Endothelial cell of umbilical vein (primary cell): Measurements from ENCODE around the gene GLB1L2. TPM values are rescaled to one million over a fixed set of nuclear protein-coding genes. Genes with fewer than 3 reads are reported as not detected.

Source experiments
- BruUV-seq: library from RNA; stranded (reverse); fragments of 400-500 nt; replicated peaks from 2 replicates; lab custom pipeline; 2021; lab: Mats Ljungman, UMichigan
- CTCF ChIA-PET: fragments of 300-600, 350-600 bp; sonication (Branson Sonifier 250); formaldehyde crosslinking; loops from one replicate; lab custom pipeline; 2021; ENCODE audit warnings: antibody characterized with exemption, inconsistent platforms; lab: Charles Lee
- POLR2A ChIA-PET: fragments of 300-600, 350-600 bp; sonication (Branson Sonifier 250); formaldehyde crosslinking; loops from one replicate; lab custom pipeline; 2021; ENCODE audit warnings: antibody characterized with exemption, inconsistent platforms; lab: Charles Lee
- DNase-seq: peaks from one replicate; pipeline ENCODE4 v3.0.0-alpha.2; 2011; ENCODE audit warnings: low read depth, low spot score
- FAIRE-seq: peaks from 2 replicates; lab custom pipeline; 2011; peaks lifted over from hg19 to GRCh38; lab: Jason Lieb, UNC
- H2AFZ ChIP-seq: 2 replicates; pipeline ENCODE4 v1.6.0; 2012; ENCODE audit warnings: low read depth, low read length, control low read depth, inconsistent platforms
- H3K27ac ChIP-seq: 2 replicates; pipeline ENCODE4 v1.5.1; 2011; ENCODE audit warnings: low read depth, mild to moderate bottlenecking, control low read depth, low read length, moderate library complexity; ENCODE audit not compliant: insufficient read depth
- H3K27me3 ChIP-seq, 2 experiments: 2 replicates each; pipeline versions ENCODE4 v1.6.0 to v1.6.1; 2011; ENCODE audit warnings: low read length in 2 of 2, mixed read lengths in 1 of 2; ENCODE audit not compliant: control insufficient read depth in 2 of 2, insufficient read depth in 2 of 2
- H3K36me3 ChIP-seq, 2 experiments: 2 replicates in 1 of 2; 3 replicates in 1 of 2; pipeline ENCODE4 v1.5.1; 2011; ENCODE audit warnings: low read length in 2 of 2, mild to moderate bottlenecking in 1 of 2, moderate library complexity in 1 of 2; ENCODE audit not compliant: control insufficient read depth in 2 of 2, insufficient read depth in 2 of 2; ENCODE audit errors: extremely low read depth in 1 of 2
- H3K4me1 ChIP-seq: 3 replicates; pipeline ENCODE4 v1.5.1; 2011; ENCODE audit warnings: mild to moderate bottlenecking, low read length; ENCODE audit not compliant: control insufficient read depth, insufficient read depth; ENCODE audit errors: extremely low read depth
- H3K4me2 ChIP-seq: 2 replicates; pipeline ENCODE4 v1.6.1; 2011; ENCODE audit warnings: low read length, control low read depth, mixed read lengths; ENCODE audit not compliant: insufficient read depth
- H3K4me3 ChIP-seq, 3 experiments: fragments of 200-600 bp in 1 of 3; sonication (generic), shearing (Covaris generic) in 1 of 3; replicated peaks in 1 of 3; 2 replicates each; pipeline ENCODE4 v1.5.1; 2011 to 2016; ENCODE audit warnings: control low read depth in 3 of 3, low read length in 3 of 3, mild to moderate bottlenecking in 2 of 3, inconsistent platforms in 1 of 3, low read depth in 1 of 3, moderate library complexity in 1 of 3; ENCODE audit not compliant: insufficient read depth in 1 of 3
- H3K79me2 ChIP-seq: 2 replicates; pipeline ENCODE4 v1.6.0; 2012; ENCODE audit warnings: low read length, inconsistent platforms; ENCODE audit not compliant: control insufficient read depth, insufficient read depth
- H3K9ac ChIP-seq: replicated peaks from 2 replicates; pipeline ENCODE3; 2011; ENCODE audit warnings: low read length, control low read depth; ENCODE audit not compliant: insufficient read depth; ENCODE audit errors: extremely low read depth
- H3K9me1 ChIP-seq: replicated peaks from 3 replicates; pipeline ENCODE4 v1.6.0; 2011; ENCODE audit warnings: mild to moderate bottlenecking, low read length; ENCODE audit not compliant: control insufficient read depth, insufficient read depth; ENCODE audit errors: extremely low read depth
- H3K9me3 ChIP-seq: replicated peaks from 2 replicates; pipeline ENCODE4 v1.5.1; 2012; ENCODE audit warnings: low read length, inconsistent platforms; ENCODE audit not compliant: control insufficient read depth, insufficient read depth
- H4K20me1 ChIP-seq: replicated peaks from 2 replicates; pipeline ENCODE3; 2011; ENCODE audit warnings: mild to moderate bottlenecking, low read length; ENCODE audit not compliant: control insufficient read depth, insufficient read depth; ENCODE audit errors: extremely low read depth
- EZH2 ChIP-seq: IDR thresholded peaks from 2 replicates; pipeline ENCODE4 v1.6.1; 2012; ENCODE audit warnings: borderline replicate concordance, low read depth, mild to moderate bottlenecking, moderate library complexity, low read length, inconsistent platforms; ENCODE audit not compliant: severe bottlenecking
- GATA2 ChIP-seq: IDR thresholded peaks from 2 replicates; pipeline ENCODE4 v1.7.0; 2011; ENCODE audit warnings: low read depth, mild to moderate bottlenecking, moderate library complexity, mixed read lengths, low read length; ENCODE audit not compliant: insufficient read length, insufficient read depth
- JUN ChIP-seq: IDR thresholded peaks from 2 replicates; pipeline ENCODE4 v1.6.1; 2011; ENCODE audit warnings: borderline replicate concordance, low read depth; ENCODE audit not compliant: insufficient read length, insufficient read depth
- MYC ChIP-seq: IDR thresholded peaks from one replicate; pipeline ENCODE4 v1.6.1; 2011; ENCODE audit warnings: mild to moderate bottlenecking, low read depth, low read length
- dilution Hi-C: fragments of 300-500 bp; cut with MboI; formaldehyde crosslinking; loops from one replicate; pipeline ENCODE4 v1.15.0; 2019; ENCODE audit warnings: low sequenced_read_pairs; ENCODE audit not compliant: extremely low pct_ligation_motif_present
- intact Hi-C: fragments of 100-400 bp; cut with micrococcal nuclease; formaldehyde crosslinking; loops from one replicate; pipeline ENCODE4 v1.10.0; 2022
- polyA plus RNA-seq, 4 experiments: library from polyadenylated mRNA; depleted of rRNA in 3 of 4; stranded (reverse) in 3 of 4; unstranded in 1 of 4; fragments of >200 nt; gene quantifications; 2 replicates each; pipeline versions ENCODE4 v1.2.1 to v1.2.3, GENCODE V29; 2011 to 2012; ENCODE audit warnings: missing spikeins in 1 of 4
- total RNA-seq: library from RNA; stranded (reverse); gene quantifications from 2 replicates; pipeline ENCODE4 v1.2.3, GENCODE V29; 2021

GLB1L2 gene
- total and polyA plus RNA-seq, 2 donors (not counting 3 experiments of a cell fraction or from before 2014, with no cell fraction given), result 0.55 to 0.59 TPM

DNA sequence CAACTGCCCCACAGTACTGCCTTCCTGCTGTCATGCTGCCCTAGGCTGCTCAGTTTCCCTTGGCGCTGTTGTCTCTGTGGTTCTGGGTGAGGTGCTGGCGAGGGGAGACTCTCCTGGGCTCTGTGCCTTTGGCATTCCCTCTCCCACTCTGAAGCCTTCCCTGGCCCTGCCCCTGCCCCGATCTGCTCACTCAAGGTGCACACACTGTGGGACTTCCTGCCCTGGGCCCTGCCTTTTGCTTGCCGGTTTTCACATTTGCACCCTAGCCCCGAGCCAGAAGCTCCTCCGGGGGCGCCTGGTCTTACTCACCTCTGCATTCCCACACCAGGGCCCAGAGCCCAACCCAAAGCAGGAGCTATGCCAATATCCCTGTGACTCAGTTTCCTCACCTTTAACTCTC lies 68.2 kb downstream of the GLB1L2 start:
- Histone ChIP-seq H2AFZ (no peak overlapping the region), H3K4me3 (no peak overlapping the region), H3K27me3 (no peaks in the 10 kb centered on the region), H3K4me2 (no peak overlapping the region), H3K4me1 (no peaks in the 10 kb centered on the region), H3K9me1 (no peaks in the 10 kb centered on the region), H3K79me2 (no peaks in the 10 kb centered on the region), H3K27ac (no peak overlapping the region), H4K20me1 (no peaks in the 10 kb centered on the region), H3K36me3 (no peaks in the 10 kb centered on the region), H3K9ac (no peak overlapping the region), H3K9me3 (no peaks in the 10 kb centered on the region)
- no TSS peak for BruUV-seq
- ChIA-PET POLR2A (no interaction called here), CTCF (no interaction called here)
- DNase-seq, result no peak
- intact Hi-C loops, result no loop called here
- TF ChIP-seq JUN, result no peak
- dilution Hi-C loops, result no loop called here
- no peak for FAIRE-seq

DNA sequence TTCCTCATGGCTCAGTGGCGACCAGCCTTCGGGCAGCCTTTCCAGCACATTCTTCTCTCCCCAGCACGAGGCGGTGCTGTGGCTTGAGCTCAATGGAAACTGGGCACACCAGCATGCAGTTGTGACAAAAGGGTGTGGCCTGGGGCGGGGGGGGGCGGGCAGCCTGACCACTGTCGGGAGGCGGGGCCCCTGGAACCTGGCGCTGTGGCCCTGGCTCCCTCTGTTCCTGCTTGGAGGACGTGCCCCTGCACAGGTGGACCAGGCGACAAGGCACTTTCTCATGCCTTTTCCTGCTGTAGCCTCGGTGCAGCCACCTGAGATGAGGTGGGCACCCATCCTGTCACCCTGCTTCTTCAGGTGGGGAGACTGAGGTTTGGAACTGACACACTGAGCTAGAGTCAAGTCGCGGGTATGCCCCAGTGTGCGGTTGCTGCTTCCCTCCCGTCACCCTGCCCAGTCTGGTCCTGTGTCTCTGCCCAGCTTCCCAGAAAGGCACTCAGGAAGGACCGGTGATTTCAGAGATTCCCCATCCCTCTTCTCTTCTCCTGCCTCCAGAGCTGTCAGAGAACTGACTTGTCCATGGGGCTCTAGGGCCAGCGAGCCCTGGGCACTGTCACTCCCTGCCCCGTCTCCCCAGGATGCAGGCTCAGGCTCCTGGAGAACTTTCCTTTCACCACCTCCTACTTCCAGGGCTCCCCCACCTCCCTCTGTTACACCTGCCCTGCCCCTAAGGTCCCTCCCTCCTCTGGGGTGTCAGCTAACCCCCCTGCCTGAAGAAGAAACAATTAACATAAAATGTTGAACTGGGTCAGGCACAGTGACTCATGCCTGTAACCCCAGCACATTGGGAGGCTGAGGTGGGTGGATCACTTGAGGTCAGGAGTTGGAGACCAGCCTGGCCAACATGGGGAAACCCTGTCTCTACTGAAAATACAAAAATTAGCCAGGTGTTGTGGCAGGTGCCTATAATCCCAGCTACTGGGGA lies 70.3 kb downstream of the GLB1L2 start:
- intact Hi-C loops (no loop called here), dilution Hi-C loops (no loop called here)
- Histone ChIP-seq H3K9me3 (no peaks in the 10 kb centered on the region), H3K36me3 (no peaks in the 10 kb centered on the region), H2AFZ (no peak overlapping the region), H3K79me2 (no peaks in the 10 kb centered on the region), H3K9me1 (no peaks in the 10 kb centered on the region), H4K20me1 (no peaks in the 10 kb centered on the region), H3K4me1 (no peaks in the 10 kb centered on the region), H3K27ac (no peak overlapping the region), H3K9ac (no peak overlapping the region), H3K4me3 (no peak overlapping the region), H3K27me3 (no peaks in the 10 kb centered on the region), H3K4me2 (no peak overlapping the region)
- POLR2A ChIA-PET, result no interaction called here
- no TSS peak for BruUV-seq
- TF ChIP-seq MYC (no peak), GATA2 (no peak), EZH2 (no peak)
- FAIRE-seq (no peak), DNase-seq (no peak)
- CTCF ChIA-PET, result no interaction called here
